MCF 10A (cell line): ENCODE measurements around the gene CEP120. TPM values are rescaled to one million over a fixed set of nuclear protein-coding genes. Genes with fewer than 3 reads are reported as not detected.
A peak's percentile ranks its signal among the peaks of the same experiment; 100 is the strongest.

ENCODE experiments used
- BruUV-seq: library from RNA; stranded (reverse); fragments of 400-500 nt; replicated peaks from 2 replicates; lab custom pipeline; 2021; lab: Mats Ljungman, UMichigan
- CTCF ChIA-PET: fragments of 300-600 bp; sonication (Branson Sonifier 250); formaldehyde crosslinking; extraction: SDS; loops from one replicate; lab custom pipeline; 2021; ENCODE audit warnings: antibody characterized with exemption, inconsistent platforms; lab: Yijun Ruan, JAX
- POLR2A ChIA-PET: fragments of 300-600, 350-650 bp; sonication (Branson Sonifier 250); formaldehyde crosslinking; extraction: SDS; loops from one replicate; lab custom pipeline; 2020; ENCODE audit warnings: antibody characterized with exemption, inconsistent platforms; lab: Yijun Ruan, JAX
- DNase-seq: peaks from one replicate; pipeline ENCODE4 v3.0.0-alpha.2; 2018; ENCODE audit not compliant: unreplicated experiment
- H3K27ac Mint-ChIP-seq: one replicate; pipeline ENCODE4 v1.8.0; 2022; ENCODE audit warnings: mild to moderate bottlenecking, low read depth, mixed read lengths; ENCODE audit not compliant: unreplicated experiment
- H3K27me3 Mint-ChIP-seq: one replicate; pipeline ENCODE4 v1.8.0; 2022; ENCODE audit warnings: mixed read lengths; ENCODE audit not compliant: insufficient read depth, unreplicated experiment
- H3K36me3 Mint-ChIP-seq: one replicate; pipeline ENCODE4 v1.8.0; 2022; ENCODE audit warnings: mild to moderate bottlenecking, moderate library complexity, mixed read lengths; ENCODE audit not compliant: insufficient read depth, unreplicated experiment
- H3K4me1 Mint-ChIP-seq: one replicate; pipeline ENCODE4 v1.8.0; 2022; ENCODE audit warnings: mixed read lengths; ENCODE audit not compliant: insufficient read depth, unreplicated experiment
- H3K4me3 Mint-ChIP-seq: one replicate; pipeline ENCODE4 v1.8.0; 2022; ENCODE audit warnings: mild to moderate bottlenecking, moderate library complexity, mixed read lengths; ENCODE audit not compliant: unreplicated experiment
- H3K9me3 Mint-ChIP-seq: one replicate; pipeline ENCODE4 v1.8.0; 2022; ENCODE audit warnings: mixed read lengths; ENCODE audit not compliant: unreplicated experiment
- CTCF ChIP-seq: fragments of 200-600 bp; IDR thresholded peaks from one replicate; pipeline ENCODE4 v1.8.0; 2022; ENCODE audit warnings: antibody characterized with exemption, mild to moderate bottlenecking; ENCODE audit not compliant: unreplicated experiment
- intact Hi-C: fragments of 100-400 bp; cut with micrococcal nuclease; formaldehyde crosslinking; loops from 2 replicates; pipeline ENCODE4 v1.14.1; 2022
- total RNA-seq: library from RNA; stranded (reverse); gene quantifications from 2 replicates; pipeline ENCODE4 v1.2.3, GENCODE V29; 2022

The CEP120 gene
- total RNA-seq, 1 experiment from 2014 or later: 54.5 TPM

- BruUV-seq: no TSS peak
- ChIA-PET CTCF (interaction anchor here (0.6 to 3.3 kb wide), 22 partner anchors 8 to 870 kb away, joined by 3 to 12 read pairs (median 4); no protein-coding TSS in a partner anchor), POLR2A (interaction anchor here (1.1 kb wide), 1 partner anchor 23 kb away, joined by 4 read pairs; no protein-coding TSS in a partner anchor)
- H3K27ac Mint-ChIP-seq: no peak overlapping the region
- no peaks in the 10 kb centered on the region for H3K4me1 Mint-ChIP-seq
- H3K4me3 Mint-ChIP-seq: no peak overlapping the region
- H3K36me3 Mint-ChIP-seq: peaks cover 67% of the 10 kb centered on the region
- intact Hi-C loops: loop anchor here (1.0 to 2.0 kb wide), 2 partner anchors 855 to 1179 kb away; no protein-coding TSS in a partner anchor
- no peaks in the 10 kb centered on the region for H3K9me3 Mint-ChIP-seq
- H3K27me3 Mint-ChIP-seq: no peaks in the 10 kb centered on the region
- DNase-seq: peak; percentile 72
- TF ChIP-seq CTCF: peak; percentile 49
Measured at GRCh38 chr5:123371575-123372179, 51.5 kb downstream of the CEP120 start.

GRCh38 chr5:123369371-123369968 lies 53.7 kb downstream of the CEP120 start:
- Mint-ChIP-seq H3K9me3 (no peaks in the 10 kb centered on the region), H3K27ac (no peak overlapping the region), H3K4me3 (no peak overlapping the region), H3K27me3 (no peaks in the 10 kb centered on the region), H3K36me3 (peaks cover 50% of the 10 kb centered on the region), H3K4me1 (no peaks in the 10 kb centered on the region)
- intact Hi-C loops: loop anchor here (5.0 to 10.0 kb wide), 2 partner anchors 665 to 867 kb away; no protein-coding TSS in a partner anchor
- POLR2A ChIA-PET: interaction anchor here (0.5 to 1.3 kb wide), 3 partner anchors 14 to 1874 kb away, joined by 3 read pairs; no protein-coding TSS in a partner anchor
- no peak for DNase-seq
- CTCF ChIA-PET: interaction anchor here (0.6 to 4.1 kb wide), 13 partner anchors 19 to 834 kb away, joined by 3 to 22 read pairs (median 4); no protein-coding TSS in a partner anchor
- no peak for TF ChIP-seq CTCF
- BruUV-seq: no TSS peak

GRCh38 chr5:123367739-123368138 lies 55.5 kb downstream of the CEP120 start:
- intact Hi-C loops: loop anchor here (1.0 to 10.0 kb wide), 5 partner anchors 244 to 865 kb away; no protein-coding TSS in a partner anchor
- TF ChIP-seq CTCF: peak; percentile 50
- peak overlapping the region; percentile 16 for H3K27ac Mint-ChIP-seq
- BruUV-seq: no TSS peak
- DNase-seq: peak; percentile 23
- POLR2A ChIA-PET: interaction anchor here (0.6 to 1.4 kb wide), 7 partner anchors 56 to 592 kb away, joined by 3 to 4 read pairs (median 3); partner anchors contain the start of genes CEP120 and CSNK1G3
- H3K4me1 Mint-ChIP-seq: no peaks in the 10 kb centered on the region
- no peaks in the 10 kb centered on the region for H3K9me3 Mint-ChIP-seq
- H3K36me3 Mint-ChIP-seq: peaks cover 38% of the 10 kb centered on the region
- no peak overlapping the region for H3K4me3 Mint-ChIP-seq
- CTCF ChIA-PET: interaction anchor here (0.6 to 4.1 kb wide), 22 partner anchors 13 to 852 kb away, joined by 3 to 22 read pairs (median 4); partner anchors contain the start of genes CEP120 and SNX24
- no peaks in the 10 kb centered on the region for H3K27me3 Mint-ChIP-seq

- TF ChIP-seq CTCF: no peak
Measured at GRCh38 chr5:123365156-123365555, 58.0 kb downstream of the CEP120 start.

More at GRCh38 chr5:123365156-123365555, 58.0 kb downstream of the CEP120 start:
- ChIA-PET POLR2A (no interaction called here), CTCF (no interaction called here)
- no peak overlapping the region for H3K27ac Mint-ChIP-seq
- BruUV-seq: no TSS peak
- H3K9me3 Mint-ChIP-seq: no peaks in the 10 kb centered on the region
- no peaks in the 10 kb centered on the region for H3K27me3 Mint-ChIP-seq
- H3K4me1 Mint-ChIP-seq: no peaks in the 10 kb centered on the region
- H3K36me3 Mint-ChIP-seq: peaks cover 35% of the 10 kb centered on the region
- no peak for DNase-seq
- intact Hi-C loops: loop anchor here (5.0 to 10.0 kb wide), 2 partner anchors 660 to 863 kb away; no protein-coding TSS in a partner anchor
- H3K4me3 Mint-ChIP-seq: no peak overlapping the region
